K562 (cell line): Measurements from ENCODE around the gene RNF141. TPM values are rescaled to one million over a fixed set of nuclear protein-coding genes. Genes with fewer than 3 reads are reported as not detected.

Experiments
- ATAC-seq: fragments of 200-7000 bp; cut with Tn5 transposase; 3 replicates; pipeline ENCODE4 v1.9.1; 2020; ENCODE audit warnings: moderate library complexity
- BruUV-seq: library from RNA; stranded (reverse); fragments of 400-500 nt; replicated peaks from 2 replicates; lab custom pipeline; 2021; lab: Mats Ljungman, UMichigan
- CTCF ChIA-PET: fragments of 300-600 bp; formaldehyde crosslinking; extraction: SDS; loops from one replicate; lab custom pipeline; 2021; ENCODE audit warnings: low intra/inter-chr PET ratio; lab: Yijun Ruan, JAX
- POLR2A ChIA-PET: fragments of 300-600, 350-650 bp; sonication (Branson Sonifier 250); formaldehyde crosslinking; extraction: SDS; loops from one replicate; lab custom pipeline; 2021; ENCODE audit warnings: antibody characterized with exemption, inconsistent platforms; lab: Yijun Ruan, JAX
- DNase-seq, 4 experiments: peaks; one replicate each; pipeline versions ENCODE4 v3.0.0 to v3.0.0-alpha.2; 2011 to 2018; ENCODE audit warnings: low spot score in 3 of 4, mixed read lengths in 3 of 4; ENCODE audit errors: extremely low read depth in 1 of 4
- FAIRE-seq: peaks from 2 replicates; lab custom pipeline; 2011; peaks lifted over from hg19 to GRCh38; lab: Jason Lieb, UNC
- H2AFZ ChIP-seq: 2 replicates; pipeline ENCODE4 v1.6.0; 2011; ENCODE audit warnings: low read depth, low read length, control low read depth, inconsistent platforms
- H3K27ac ChIP-seq: fragments of 200-600 bp; 3 replicates; pipeline ENCODE4 v1.8.0; 2011; ENCODE audit warnings: low read depth, mild to moderate bottlenecking, control low read depth, inconsistent platforms, low read length, moderate library complexity, mixed read lengths; ENCODE audit errors: extremely low read depth
- H3K27me3 ChIP-seq, 2 experiments: fragments of 300-600 bp in 1 of 2; 2 replicates in 1 of 2; 3 replicates in 1 of 2; pipeline versions ENCODE4 v1.6.0 to v1.8.0; 2011; ENCODE audit warnings: inconsistent platforms in 2 of 2, low read length in 2 of 2, mild to moderate bottlenecking in 1 of 2, mixed read lengths in 1 of 2, moderate library complexity in 1 of 2; ENCODE audit not compliant: control insufficient read depth in 2 of 2, insufficient read depth in 2 of 2
- H3K36me3 ChIP-seq: fragments of 300-600 bp; 3 replicates; pipeline ENCODE4 v1.8.0; 2011; ENCODE audit warnings: mild to moderate bottlenecking, low read length, inconsistent platforms; ENCODE audit not compliant: control insufficient read depth, insufficient read depth
- H3K4me1 ChIP-seq, 2 experiments: fragments of 200-600 bp in 1 of 2; replicated peaks in 1 of 2; 2 replicates in 1 of 2; 3 replicates in 1 of 2; pipeline versions ENCODE4 v1.5.1 to v1.8.0; 2011; ENCODE audit warnings: inconsistent platforms in 2 of 2, low read length in 2 of 2, mild to moderate bottlenecking in 1 of 2, mixed read lengths in 1 of 2, moderate library complexity in 1 of 2; ENCODE audit not compliant: control insufficient read depth in 2 of 2, insufficient read depth in 2 of 2
- H3K4me2 ChIP-seq: 2 replicates; pipeline ENCODE4 v1.6.1; 2011; ENCODE audit warnings: low read length, control low read depth, inconsistent platforms, mixed read lengths; ENCODE audit not compliant: insufficient read depth
- H3K4me3 ChIP-seq: fragments of 200-600 bp; sonication (generic), shearing (Covaris generic); 2 replicates; pipeline ENCODE4 v1.5.1; 2016; ENCODE audit warnings: control low read depth, inconsistent platforms
- H3K79me2 ChIP-seq: fragments of 200-600 bp; 3 replicates; pipeline ENCODE4 v1.8.0; 2011; ENCODE audit warnings: low read length, inconsistent platforms; ENCODE audit not compliant: control insufficient read depth, insufficient read depth
- H3K9ac ChIP-seq, 2 experiments: 2 replicates each; pipeline versions ENCODE4 v1.6.0 to v1.6.1; 2011; ENCODE audit warnings: low read depth in 2 of 2, low read length in 2 of 2, control low read depth in 1 of 2, inconsistent platforms in 1 of 2, mild to moderate bottlenecking in 1 of 2, mixed read lengths in 1 of 2; ENCODE audit not compliant: insufficient read depth in 1 of 2
- H3K9me1 ChIP-seq: one replicate; pipeline ENCODE4 v1.6.0; 2011; ENCODE audit warnings: inconsistent platforms, mild to moderate bottlenecking, low read length, moderate library complexity; ENCODE audit not compliant: control insufficient read depth, insufficient read depth
- H3K9me3 ChIP-seq: replicated peaks from 2 replicates; pipeline ENCODE4 v1.5.1; 2011; ENCODE audit warnings: low read depth, low read length, inconsistent platforms; ENCODE audit not compliant: control insufficient read depth, insufficient read depth
- H4K20me1 ChIP-seq: replicated peaks from 2 replicates; pipeline ENCODE4 v1.6.1; 2011; ENCODE audit warnings: low read length, inconsistent platforms, mixed read lengths; ENCODE audit not compliant: control insufficient read depth, insufficient read depth
- BRF1 ChIP-seq: IDR thresholded peaks from 3 replicates; pipeline ENCODE4 v1.6.1; 2011; ENCODE audit warnings: borderline replicate concordance, mild to moderate bottlenecking; ENCODE audit not compliant: insufficient read length; ENCODE audit errors: extremely low read depth
- COPS2 ChIP-seq: fragments of 450-650 bp; conservative IDR thresholded peaks from 2 replicates; pipeline ENCODE4 v1.6.1; 2016; ENCODE audit warnings: mild to moderate bottlenecking, moderate library complexity
- PML ChIP-seq: IDR thresholded peaks from 2 replicates; pipeline ENCODE4 v1.6.1; 2012; ENCODE audit warnings: low read length, inconsistent platforms
- RAD51 ChIP-seq: fragments of 450-650 bp; IDR thresholded peaks from 2 replicates; pipeline ENCODE4 v1.7.1; 2016; ENCODE audit warnings: low read depth, mild to moderate bottlenecking, borderline replicate concordance
- SP1 ChIP-seq: sonication (generic); formaldehyde crosslinking; IDR thresholded peaks from 2 replicates; pipeline ENCODE4 v1.8.1; 2022; ENCODE audit warnings: mild to moderate bottlenecking, missing genetic modification reagents
- ZBTB8A ChIP-seq: fragments of 450-650 bp; IDR thresholded peaks from 2 replicates; pipeline ENCODE4 v1.6.1; 2018; ENCODE audit warnings: mild to moderate bottlenecking, moderate library complexity; ENCODE audit not compliant: partially characterized antibody
- ZNF324 ChIP-seq: fragments of 250-450 bp; sonication (Bioruptor Pico); IDR thresholded peaks from 2 replicates; pipeline ENCODE4 v1.4.0; 2020; ENCODE audit warnings: mild to moderate bottlenecking
- WGBS: fragments of 100-300 bp; shearing (Covaris generic); methylation state at CpG from one replicate; pipeline ENCODE4 v1.1.6; 2016; ENCODE audit warnings: low coverage, mixed read lengths; ENCODE audit not compliant: insufficient coverage; ENCODE audit errors: missing lambda C conversion rate; 5-methylcytosine and 5-hydroxymethylcytosine counted together
- in situ Hi-C: fragments of 300-500 bp; cut with MboI; formaldehyde crosslinking; loops from 4 replicates; pipeline ENCODE4 v1.15.0; 2018; ENCODE audit warnings: inconsistent platforms, mixed read lengths
- intact Hi-C: fragments of 100-400 bp; cut with micrococcal nuclease; formaldehyde crosslinking; loops from 2 replicates; pipeline ENCODE4 v1.14.2; 2022
- polyA plus RNA-seq, 8 experiments: library from polyadenylated mRNA; depleted of rRNA in 4 of 8; stranded (reverse) in 5 of 8; unstranded in 3 of 8; fragments of >200 nt; fragmentation: Nextera tagmentation in 2 of 8; fragmentation: Illumina TruSeq in 1 of 8; extraction: Ambion mirVana in 2 of 8; extraction: Trizol in 1 of 8; gene quantifications; 2 replicates each; pipeline versions ENCODE4 v1.2.1 to v1.2.3, GENCODE V29; 2011 to 2014; ENCODE audit warnings: inconsistent platforms in 1 of 8, missing spikeins in 1 of 8
- total RNA-seq, 7 experiments: library from RNA; depleted of rRNA in 6 of 7; stranded (reverse); fragments of >200 nt in 6 of 7; fragmentation: Illumina TruSeq in 2 of 7; extraction: Trizol in 2 of 7; gene quantifications; 2 replicates each; pipeline versions ENCODE4 v1.2.1 to v1.2.3, GENCODE V29; 2011 to 2021; ENCODE audit warnings: low replicate concordance in 1 of 7

Gene RNF141
- total and polyA plus RNA-seq, 9 of the 15 experiments (the other 6 are each of a cell fraction or from before 2014, with no cell fraction given): 9.7 to 51.9 (median 18.9) TPM

GRCh38 chr11:10503777-10504480, 37.1 kb downstream of the RNF141 start:
- H3K4me3 ChIP-seq: no peak overlapping the region
- 89% methylated on average over 5 of the region's 5 CpGs for WGBS
- H3K27me3 ChIP-seq: no peaks in the 10 kb centered on the region
- ChIA-PET POLR2A (no interaction called here), CTCF (no interaction called here)
- BruUV-seq: no TSS peak
- no peak for FAIRE-seq
- no peak overlapping the region for H2AFZ ChIP-seq
- no peak overlapping the region for H3K9ac ChIP-seq
- no peak overlapping the region for H3K27ac ChIP-seq
- H3K9me3 ChIP-seq: no peaks in the 10 kb centered on the region
- no peaks in the 10 kb centered on the region for H3K79me2 ChIP-seq
- no peaks in the 10 kb centered on the region for H3K4me1 ChIP-seq
- ATAC-seq: no peak
- no peaks in the 10 kb centered on the region for H4K20me1 ChIP-seq
- in situ Hi-C loops: loop anchor here (25.0 kb wide), 1 partner anchor 233 kb away; no protein-coding TSS in a partner anchor
- intact Hi-C loops: no loop called here
- no peak overlapping the region for H3K4me2 ChIP-seq
- no peak for DNase-seq
- no peaks in the 10 kb centered on the region for H3K9me1 ChIP-seq
- TF ChIP-seq ZNF324 (CRISPR knock-in tag) (no peak), SP1 (CRISPR knock-in tag) (no peak), BRF1 (no peak), RAD51 (no peak), COPS2 (no peak), ZBTB8A (no peak), PML (no peak)
- H3K36me3 ChIP-seq: peaks cover 72% of the 10 kb centered on the region
